Measurements from ENCODE around the gene PPP1R12C. TPM values are rescaled to one million over a fixed set of nuclear protein-coding genes. Genes with fewer than 3 reads are reported as not detected.

The PPP1R12C gene
- total and polyA plus RNA-seq, 2 donors from 2014 or later = 89.0 to 146 TPM

DNA sequence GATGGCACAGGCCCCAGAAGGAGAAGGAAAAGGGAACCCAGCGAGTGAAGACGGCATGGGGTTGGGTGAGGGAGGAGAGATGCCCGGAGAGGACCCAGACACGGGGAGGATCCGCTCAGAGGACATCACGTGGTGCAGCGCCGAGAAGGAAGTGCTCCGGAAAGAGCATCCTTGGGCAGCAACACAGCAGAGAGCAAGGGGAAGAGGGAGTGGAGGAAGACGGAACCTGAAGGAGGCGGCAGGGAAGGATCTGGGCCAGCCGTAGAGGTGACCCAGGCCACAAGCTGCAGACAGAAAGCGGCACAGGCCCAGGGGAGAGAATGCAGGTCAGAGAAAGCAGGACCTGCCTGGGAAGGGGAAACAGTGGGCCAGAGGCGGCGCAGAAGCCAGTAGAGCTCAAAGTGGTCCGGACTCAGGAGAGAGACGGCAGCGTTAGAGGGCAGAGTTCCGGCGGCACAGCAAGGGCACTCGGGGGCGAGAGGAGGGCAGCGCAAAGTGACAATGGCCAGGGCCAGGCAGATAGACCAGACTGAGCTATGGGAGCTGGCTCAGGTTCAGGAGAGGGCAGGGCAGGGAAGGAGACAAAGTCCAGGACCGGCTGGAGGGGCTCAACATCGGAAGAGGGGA is 1.1 kb downstream of the PPP1R12C start:
- intact Hi-C loops (cut with DNase I) = no loop called here
- Histone ChIP-seq H3K27ac (ENCODE audit: low read depth in 2 of 2, low read length in 2 of 2) (peak overlapping the region; percentile 59 to 79), H3K27me3 (ENCODE audit: control insufficient read depth, insufficient read depth, low read length) (no peaks in the 10 kb centered on the region), H3K9ac (ENCODE audit: low read length in 3 of 3) (peak overlapping the region; percentile 73 to 93 (median 89)), H3K9me3 (ENCODE audit: control insufficient read depth in 2 of 3, insufficient read depth in 1 of 3, low read length in 3 of 3) (no peaks in the 10 kb centered on the region), H3K4me3 (ENCODE audit: low read length in 3 of 3) (peak overlapping the region; percentile 57 to 94 (median 77)), H3K36me3 (ENCODE audit: control insufficient read depth in 2 of 3, insufficient read depth in 3 of 3, low read length in 3 of 3) (no peaks in the 10 kb centered on the region), H3K4me1 (ENCODE audit: control insufficient read depth in 2 of 3, insufficient read depth in 2 of 3, low read depth in 1 of 3, low read length in 3 of 3) (peaks cover 0 to 26% (median 0%) of the 10 kb centered on the region in 3 donors)
- DNase-seq = peak in 4 of 5 donors; percentile 42 to 90 (median 63)
- TF ChIP-seq, protein P1, sequence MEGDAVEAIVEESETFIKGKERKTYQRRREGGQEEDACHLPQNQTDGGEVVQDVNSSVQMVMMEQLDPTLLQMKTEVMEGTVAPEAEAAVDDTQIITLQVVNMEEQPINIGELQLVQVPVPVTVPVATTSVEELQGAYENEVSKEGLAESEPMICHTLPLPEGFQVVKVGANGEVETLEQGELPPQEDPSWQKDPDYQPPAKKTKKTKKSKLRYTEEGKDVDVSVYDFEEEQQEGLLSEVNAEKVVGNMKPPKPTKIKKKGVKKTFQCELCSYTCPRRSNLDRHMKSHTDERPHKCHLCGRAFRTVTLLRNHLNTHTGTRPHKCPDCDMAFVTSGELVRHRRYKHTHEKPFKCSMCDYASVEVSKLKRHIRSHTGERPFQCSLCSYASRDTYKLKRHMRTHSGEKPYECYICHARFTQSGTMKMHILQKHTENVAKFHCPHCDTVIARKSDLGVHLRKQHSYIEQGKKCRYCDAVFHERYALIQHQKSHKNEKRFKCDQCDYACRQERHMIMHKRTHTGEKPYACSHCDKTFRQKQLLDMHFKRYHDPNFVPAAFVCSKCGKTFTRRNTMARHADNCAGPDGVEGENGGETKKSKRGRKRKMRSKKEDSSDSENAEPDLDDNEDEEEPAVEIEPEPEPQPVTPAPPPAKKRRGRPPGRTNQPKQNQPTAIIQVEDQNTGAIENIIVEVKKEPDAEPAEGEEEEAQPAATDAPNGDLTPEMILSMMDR (IDR thresholded peaks at IDR 0.05; ENCODE audit: borderline replicate concordance, extremely low read depth, insufficient read depth) = no peak
- FAIRE-seq = no peak

DNA sequence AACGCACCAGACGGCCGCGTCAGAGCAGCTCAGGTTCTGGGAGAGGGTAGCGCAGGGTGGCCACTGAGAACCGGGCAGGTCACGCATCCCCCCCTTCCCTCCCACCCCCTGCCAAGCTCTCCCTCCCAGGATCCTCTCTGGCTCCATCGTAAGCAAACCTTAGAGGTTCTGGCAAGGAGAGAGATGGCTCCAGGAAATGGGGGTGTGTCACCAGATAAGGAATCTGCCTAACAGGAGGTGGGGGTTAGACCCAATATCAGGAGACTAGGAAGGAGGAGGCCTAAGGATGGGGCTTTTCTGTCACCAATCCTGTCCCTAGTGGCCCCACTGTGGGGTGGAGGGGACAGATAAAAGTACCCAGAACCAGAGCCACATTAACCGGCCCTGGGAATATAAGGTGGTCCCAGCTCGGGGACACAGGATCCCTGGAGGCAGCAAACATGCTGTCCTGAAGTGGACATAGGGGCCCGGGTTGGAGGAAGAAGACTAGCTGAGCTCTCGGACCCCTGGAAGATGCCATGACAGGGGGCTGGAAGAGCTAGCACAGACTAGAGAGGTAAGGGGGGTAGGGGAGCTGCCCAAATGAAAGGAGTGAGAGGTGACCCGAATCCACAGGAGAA is 1.9 kb downstream of the PPP1R12C start:
- FAIRE-seq (no peak), DNase-seq (peak in 2 of 5 donors; percentile 45 to 53)
- peak overlapping the region; percentile 57 to 94 (median 77) for H3K4me3 ChIP-seq (ENCODE audit: low read length in 3 of 3)
- TF ChIP-seq, protein P1 (IDR thresholded peaks at IDR 0.05; ENCODE audit: borderline replicate concordance, extremely low read depth, insufficient read depth) = no peak
- H3K27me3 ChIP-seq (ENCODE audit: control insufficient read depth, insufficient read depth, low read length) = no peaks in the 10 kb centered on the region
- H3K9me3 ChIP-seq (ENCODE audit: control insufficient read depth in 2 of 3, insufficient read depth in 1 of 3, low read length in 3 of 3) = no peaks in the 10 kb centered on the region
- H3K36me3 ChIP-seq (ENCODE audit: control insufficient read depth in 2 of 3, insufficient read depth in 3 of 3, low read length in 3 of 3) = no peaks in the 10 kb centered on the region
- H3K27ac ChIP-seq (ENCODE audit: low read depth in 2 of 2, low read length in 2 of 2) = peak overlapping the region; percentile 30 to 79
- peaks cover 0 to 26% (median 0%) of the 10 kb centered on the region in 3 donors for H3K4me1 ChIP-seq (ENCODE audit: control insufficient read depth in 2 of 3, insufficient read depth in 2 of 3, low read depth in 1 of 3, low read length in 3 of 3)
- intact Hi-C loops (cut with DNase I) = no loop called here
- peak overlapping the region in 2 of 3 donors; percentile 89 to 93 for H3K9ac ChIP-seq (ENCODE audit: low read length in 3 of 3)

DNA sequence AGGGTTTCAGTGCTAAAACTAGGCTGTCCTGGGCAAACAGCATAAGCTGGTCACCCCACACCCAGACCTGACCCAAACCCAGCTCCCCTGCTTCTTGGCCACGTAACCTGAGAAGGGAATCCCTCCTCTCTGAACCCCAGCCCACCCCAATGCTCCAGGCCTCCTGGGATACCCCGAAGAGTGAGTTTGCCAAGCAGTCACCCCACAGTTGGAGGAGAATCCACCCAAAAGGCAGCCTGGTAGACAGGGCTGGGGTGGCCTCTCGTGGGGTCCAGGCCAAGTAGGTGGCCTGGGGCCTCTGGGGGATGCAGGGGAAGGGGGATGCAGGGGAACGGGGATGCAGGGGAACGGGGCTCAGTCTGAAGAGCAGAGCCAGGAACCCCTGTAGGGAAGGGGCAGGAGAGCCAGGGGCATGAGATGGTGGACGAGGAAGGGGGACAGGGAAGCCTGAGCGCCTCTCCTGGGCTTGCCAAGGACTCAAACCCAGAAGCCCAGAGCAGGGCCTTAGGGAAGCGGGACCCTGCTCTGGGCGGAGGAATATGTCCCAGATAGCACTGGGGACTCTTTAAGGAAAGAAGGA is 2.8 kb downstream of the PPP1R12C start:
- intact Hi-C loops (cut with DNase I) = no loop called here
- DNase-seq (peak in 2 of 5 donors; percentile 49 to 51), FAIRE-seq (no peak)
- Histone ChIP-seq H3K27me3 (ENCODE audit: control insufficient read depth, insufficient read depth, low read length) (no peaks in the 10 kb centered on the region), H3K27ac (ENCODE audit: low read depth in 2 of 2, low read length in 2 of 2) (peak overlapping the region; percentile 25 to 32), H3K4me3 (ENCODE audit: low read length in 3 of 3) (no peak overlapping the region), H3K9me3 (ENCODE audit: control insufficient read depth in 2 of 3, insufficient read depth in 1 of 3, low read length in 3 of 3) (no peaks in the 10 kb centered on the region), H3K4me1 (ENCODE audit: control insufficient read depth in 2 of 3, insufficient read depth in 2 of 3, low read depth in 1 of 3, low read length in 3 of 3) (peaks cover 0 to 26% (median 0%) of the 10 kb centered on the region in 3 donors), H3K36me3 (ENCODE audit: control insufficient read depth in 2 of 3, insufficient read depth in 3 of 3, low read length in 3 of 3) (peaks cover 0 to 4% (median 0%) of the 10 kb centered on the region in 3 donors), H3K9ac (ENCODE audit: low read length in 3 of 3) (peak overlapping the region in 1 of 3 donors; percentile 46)
- TF ChIP-seq, protein P1 (IDR thresholded peaks at IDR 0.05; ENCODE audit: borderline replicate concordance, extremely low read depth, insufficient read depth) = no peak
